Gastrocnemius medialis (tissue), 4 donors: ENCODE measurements around the gene WDHD1. TPM values are rescaled to one million over a fixed set of nuclear protein-coding genes. Genes with fewer than 3 reads are reported as not detected.

Experiments used
- ATAC-seq, 2 donors: fragments of 150-250 bp; one replicate each; pipeline ENCODE4 v1.9.1; 2016
- DNase-seq, 2 donors: peaks; one replicate each; pipeline ENCODE4 v3.0.0-alpha.2; 2019
- H3K27ac ChIP-seq, 4 donors: fragments of 200-600 bp; sonication (generic); 1 replicate in 1 of 4; 2 replicates in 3 of 4; pipeline ENCODE4 v1.5.1; 2016 to 2018; ENCODE audit warnings: mild to moderate bottlenecking in 2 of 4, moderate library complexity in 1 of 4
- H3K27me3 ChIP-seq, 3 donors: fragments of 200-600 bp; sonication (generic) in 2 of 3; 1 replicate in 1 of 3; 2 replicates in 2 of 3; pipeline versions ENCODE4 v1.5.1 to v1.6.0; 2016 to 2019; ENCODE audit warnings: mild to moderate bottlenecking in 1 of 3, moderate library complexity in 1 of 3
- H3K36me3 ChIP-seq, 2 donors: fragments of 200-600 bp; sonication (generic) in 1 of 2; one replicate each; pipeline ENCODE4 v1.5.1; 2017 to 2018
- H3K4me1 ChIP-seq, 2 donors: fragments of 200-600 bp; sonication (generic) in 1 of 2; one replicate each; pipeline ENCODE4 v1.5.1; 2016 to 2017; ENCODE audit warnings: mild to moderate bottlenecking in 2 of 2
- H3K4me3 ChIP-seq, 4 donors: fragments of 200-600 bp; sonication (generic) in 3 of 4; 1 replicate in 1 of 4; 2 replicates in 3 of 4; pipeline ENCODE4 v1.5.1; 2016 to 2019; ENCODE audit warnings: mild to moderate bottlenecking in 2 of 4
- H3K9me3 ChIP-seq, 3 donors: fragments of 200-600 bp; sonication (generic) in 2 of 3; 1 replicate in 1 of 3; 2 replicates in 2 of 3; pipeline ENCODE4 v1.5.1; 2016 to 2019
- POLR2A ChIP-seq, 2 donors: fragments of 450-650 bp; IDR thresholded peaks; one replicate each; pipeline ENCODE4 v1.6.1; 2017; ENCODE audit warnings: antibody characterized with exemption in 2 of 2, mild to moderate bottlenecking in 2 of 2, moderate library complexity in 2 of 2
- in situ Hi-C, 4 donors: fragments of 200-750 bp; cut with MboI; loops; one replicate each; pipeline versions ENCODE4 v1.15.0 to v1.8.0; 2017; ENCODE audit warnings: low sequenced_read_pairs in 4 of 4
- intact Hi-C: fragments of 100-400 bp; cut with DNase I; formaldehyde crosslinking; loops from one replicate; pipeline ENCODE4 v1.15.1; 2023; ENCODE audit warnings: low total_unique reads
- total RNA-seq, 4 donors: library from RNA; depleted of rRNA; stranded (reverse); fragments of >200 nt; gene quantifications; one replicate each; pipeline versions ENCODE4 v1.1.0 to v1.2.3, GENCODE V29; 2016
- TF ChIP-seq, protein P1 (sequence below), 5 experiments: fragments of 450-650 bp in 3 of 5; fragments of 200-600 bp in 2 of 5; sonication (generic) in 2 of 5; IDR thresholded peaks in 4 of 5; conservative IDR thresholded peaks in 1 of 5; 1 replicate in 4 of 5; 2 replicates in 1 of 5; pipeline ENCODE4 v1.5.1; 2016 to 2019; ENCODE audit warnings: antibody characterized with exemption in 5 of 5, mild to moderate bottlenecking in 3 of 5, moderate library complexity in 3 of 5

WDHD1 gene
- total RNA-seq, 4 donors from 2014 or later, result 0.72 to 1.2 (median 1.0) TPM

- ATAC-seq (no peak), DNase-seq (no peak)
- Histone ChIP-seq H3K9me3 (no peaks in the 10 kb centered on the region), H3K27ac (no peak overlapping the region), H3K4me1 (no peaks in the 10 kb centered on the region), H3K27me3 (no peaks in the 10 kb centered on the region), H3K4me3 (no peak overlapping the region), H3K36me3 (no peaks in the 10 kb centered on the region)
- in situ Hi-C loops (no loop called here), intact Hi-C loops (no loop called here)
- TF ChIP-seq, protein P1, sequence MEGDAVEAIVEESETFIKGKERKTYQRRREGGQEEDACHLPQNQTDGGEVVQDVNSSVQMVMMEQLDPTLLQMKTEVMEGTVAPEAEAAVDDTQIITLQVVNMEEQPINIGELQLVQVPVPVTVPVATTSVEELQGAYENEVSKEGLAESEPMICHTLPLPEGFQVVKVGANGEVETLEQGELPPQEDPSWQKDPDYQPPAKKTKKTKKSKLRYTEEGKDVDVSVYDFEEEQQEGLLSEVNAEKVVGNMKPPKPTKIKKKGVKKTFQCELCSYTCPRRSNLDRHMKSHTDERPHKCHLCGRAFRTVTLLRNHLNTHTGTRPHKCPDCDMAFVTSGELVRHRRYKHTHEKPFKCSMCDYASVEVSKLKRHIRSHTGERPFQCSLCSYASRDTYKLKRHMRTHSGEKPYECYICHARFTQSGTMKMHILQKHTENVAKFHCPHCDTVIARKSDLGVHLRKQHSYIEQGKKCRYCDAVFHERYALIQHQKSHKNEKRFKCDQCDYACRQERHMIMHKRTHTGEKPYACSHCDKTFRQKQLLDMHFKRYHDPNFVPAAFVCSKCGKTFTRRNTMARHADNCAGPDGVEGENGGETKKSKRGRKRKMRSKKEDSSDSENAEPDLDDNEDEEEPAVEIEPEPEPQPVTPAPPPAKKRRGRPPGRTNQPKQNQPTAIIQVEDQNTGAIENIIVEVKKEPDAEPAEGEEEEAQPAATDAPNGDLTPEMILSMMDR (IDR thresholded peaks at IDR 0.05 in 4 of 5, conservative IDR thresholded peaks at IDR 0.05 in 1 of 5), result no peak
- TF ChIP-seq POLR2A (IDR thresholded peaks at IDR 0.05), result no peak
Measured at GRCh38 chr14:54942913-54943312, 84.0 kb downstream of the WDHD1 start.

DNA sequence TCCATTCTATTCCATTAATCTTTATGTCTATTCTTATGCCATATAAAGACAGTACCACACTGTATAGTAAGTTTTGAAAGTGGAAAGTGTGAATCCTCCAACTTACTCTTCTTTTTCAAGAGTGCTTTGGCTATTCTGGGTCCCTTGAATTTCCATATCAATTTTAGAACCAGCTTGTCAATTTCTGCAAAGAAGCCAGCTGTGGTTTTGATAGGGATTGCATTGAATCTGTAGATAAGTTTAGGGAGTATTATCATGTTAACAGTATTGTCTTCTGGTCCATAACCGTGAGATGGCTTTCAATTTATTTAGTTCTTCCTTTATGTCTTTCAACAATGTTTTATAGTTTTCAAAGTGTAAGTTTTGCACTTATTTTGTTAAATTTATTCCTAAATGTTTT lies 90.1 kb downstream of the WDHD1 start:
- no peak for TF ChIP-seq POLR2A (IDR thresholded peaks at IDR 0.05)
- TF ChIP-seq, protein P1 (IDR thresholded peaks at IDR 0.05 in 4 of 5, conservative IDR thresholded peaks at IDR 0.05 in 1 of 5), result no peak
- Histone ChIP-seq H3K4me1 (no peaks in the 10 kb centered on the region), H3K9me3 (no peaks in the 10 kb centered on the region), H3K27me3 (no peaks in the 10 kb centered on the region), H3K4me3 (no peak overlapping the region), H3K27ac (no peak overlapping the region), H3K36me3 (no peaks in the 10 kb centered on the region)
- no peak for ATAC-seq
- in situ Hi-C loops, result no loop called here
- intact Hi-C loops, result no loop called here
- no peak for DNase-seq

- Histone ChIP-seq H3K9me3 (no peaks in the 10 kb centered on the region), H3K36me3 (no peaks in the 10 kb centered on the region), H3K27ac (no peak overlapping the region), H3K4me1 (no peaks in the 10 kb centered on the region), H3K4me3 (no peak overlapping the region), H3K27me3 (no peaks in the 10 kb centered on the region)
- intact Hi-C loops (no loop called here), in situ Hi-C loops (no loop called here)
- TF ChIP-seq POLR2A (IDR thresholded peaks at IDR 0.05), result no peak
- TF ChIP-seq, protein P1 (IDR thresholded peaks at IDR 0.05 in 4 of 5, conservative IDR thresholded peaks at IDR 0.05 in 1 of 5), result no peak
- DNase-seq, result no peak
- ATAC-seq, result no peak
Measured at GRCh38 chr14:54935958-54936357, 90.9 kb downstream of the WDHD1 start.

DNA sequence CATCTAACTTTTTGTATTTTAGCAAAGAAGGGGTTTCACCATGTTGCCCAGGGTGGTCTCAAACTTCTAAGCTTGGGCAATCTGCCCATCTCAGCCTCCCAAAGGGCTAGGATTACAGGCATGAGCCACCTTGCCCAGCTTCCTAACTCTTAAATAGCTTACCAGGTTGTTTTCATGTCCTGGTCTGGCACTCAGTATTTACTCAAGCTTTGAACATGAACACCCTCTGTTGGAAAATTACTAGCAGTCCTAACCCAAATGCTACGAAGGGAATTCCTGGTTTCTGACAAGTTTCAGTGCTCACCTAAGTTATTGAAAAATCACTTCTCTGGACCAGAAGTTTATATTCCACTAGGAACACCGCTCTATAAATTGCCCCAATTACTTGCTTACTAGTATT lies 91.8 kb downstream of the WDHD1 start:
- Histone ChIP-seq H3K27ac (no peak overlapping the region), H3K4me1 (no peaks in the 10 kb centered on the region), H3K4me3 (no peak overlapping the region), H3K9me3 (no peaks in the 10 kb centered on the region), H3K27me3 (no peaks in the 10 kb centered on the region), H3K36me3 (no peaks in the 10 kb centered on the region)
- intact Hi-C loops (no loop called here), in situ Hi-C loops (no loop called here)
- DNase-seq (no peak), ATAC-seq (no peak)
- TF ChIP-seq POLR2A (IDR thresholded peaks at IDR 0.05), result no peak
- TF ChIP-seq, protein P1 (IDR thresholded peaks at IDR 0.05 in 4 of 5, conservative IDR thresholded peaks at IDR 0.05 in 1 of 5), result no peak

- no peaks in the 10 kb centered on the region for H3K9me3 ChIP-seq
- in situ Hi-C loops, result no loop called here
- no peaks in the 10 kb centered on the region for H3K4me1 ChIP-seq
- no peak overlapping the region for H3K27ac ChIP-seq
- intact Hi-C loops, result no loop called here
- no peaks in the 10 kb centered on the region for H3K27me3 ChIP-seq
- ATAC-seq (no peak), DNase-seq (no peak)
- TF ChIP-seq POLR2A (IDR thresholded peaks at IDR 0.05), result no peak
- TF ChIP-seq, protein P1 (IDR thresholded peaks at IDR 0.05 in 4 of 5, conservative IDR thresholded peaks at IDR 0.05 in 1 of 5), result no peak
- H3K4me3 ChIP-seq, result no peak overlapping the region
- H3K36me3 ChIP-seq, result no peaks in the 10 kb centered on the region
Measured at GRCh38 chr14:54933006-54933405, 93.9 kb downstream of the WDHD1 start.
